HepG2 (cell line): ENCODE results near the gene TOB2. TPM values are rescaled to one million over a fixed set of nuclear protein-coding genes. Genes with fewer than 3 reads are reported as not detected.

ENCODE experiments used
- ATAC-seq: fragments of 200-7000 bp; cut with Tn5 transposase; 3 replicates; pipeline ENCODE4 v1.9.1; 2020; ENCODE audit warnings: mild to moderate bottlenecking, moderate library complexity
- Bru-seq: library from RNA; stranded (reverse); fragments of 400-500 nt; gene quantifications from one replicate; lab custom pipeline; 2021; lab: Mats Ljungman, UMichigan
- BruChase-seq, 2 experiments: library from RNA; stranded (reverse); fragments of 400-500 nt; gene quantifications; one replicate each; lab custom pipeline; 2021; lab: Mats Ljungman, UMichigan
- BruUV-seq: library from RNA; stranded (reverse); fragments of 400-500 nt; replicated peaks from 2 replicates; lab custom pipeline; 2021; lab: Mats Ljungman, UMichigan
- CTCF ChIA-PET: fragments of 300-600 bp; formaldehyde crosslinking; extraction: SDS; loops from one replicate; lab custom pipeline; 2021; ENCODE audit warnings: low total read pairs, inconsistent platforms, low intra/inter-chr PET ratio; lab: Yijun Ruan, JAX
- POLR2A ChIA-PET: fragments of 350-600 bp; sonication (Branson Sonifier 250); formaldehyde crosslinking; loops from one replicate; lab custom pipeline; 2020; ENCODE audit warnings: antibody characterized with exemption, inconsistent platforms; lab: Yijun Ruan, JAX
- DNase-seq: peaks from one replicate; pipeline ENCODE4 v3.0.0-alpha.2; 2015; ENCODE audit warnings: low spot score
- FAIRE-seq: peaks from 3 replicates; lab custom pipeline; 2011; peaks lifted over from hg19 to GRCh38; lab: Jason Lieb, UNC
- H2AFZ ChIP-seq: one replicate; pipeline ENCODE4 v1.6.1; 2011; ENCODE audit warnings: low read length, inconsistent platforms
- H3K27ac ChIP-seq: fragments of 300-600 bp; 3 replicates; pipeline ENCODE4 v1.8.0; 2011; ENCODE audit warnings: mixed run types, mild to moderate bottlenecking, mixed read lengths, low read length, inconsistent platforms; ENCODE audit not compliant: insufficient read depth; ENCODE audit errors: extremely low read length
- H3K27me3 ChIP-seq, 2 experiments: fragments of 200-600 bp in 1 of 2; 2 replicates in 1 of 2; 3 replicates in 1 of 2; pipeline versions ENCODE4 v1.6.0 to v1.8.0; 2011; ENCODE audit warnings: low read length in 2 of 2, mild to moderate bottlenecking in 2 of 2, moderate library complexity in 2 of 2, inconsistent platforms in 1 of 2; ENCODE audit not compliant: insufficient read depth in 2 of 2, control insufficient read depth in 1 of 2
- H3K36me3 ChIP-seq, 2 experiments: fragments of 200-600 bp in 1 of 2; replicated peaks in 1 of 2; 2 replicates in 1 of 2; 3 replicates in 1 of 2; pipeline versions ENCODE4 v1.5.1 to v1.8.0; 2011; ENCODE audit warnings: low read length in 2 of 2, inconsistent platforms in 1 of 2; ENCODE audit not compliant: insufficient read depth in 2 of 2, control insufficient read depth in 1 of 2
- H3K4me1 ChIP-seq: 2 replicates; pipeline ENCODE4 v1.5.1; 2012; ENCODE audit warnings: low read length, inconsistent platforms; ENCODE audit not compliant: insufficient read depth
- H3K4me2 ChIP-seq: 2 replicates; pipeline ENCODE4 v1.6.0; 2011; ENCODE audit warnings: low read depth, low read length, inconsistent platforms
- H3K4me3 ChIP-seq, 3 experiments: fragments of 200-600 bp in 1 of 3; sonication (generic), shearing (Covaris generic) in 1 of 3; replicated peaks in 1 of 3; 2 replicates each; pipeline ENCODE4 v1.5.1; 2011 to 2016; ENCODE audit warnings: low read length in 3 of 3, inconsistent platforms in 2 of 3, low read depth in 2 of 3, mild to moderate bottlenecking in 2 of 3, control low read depth in 1 of 3, mixed read lengths in 1 of 3; ENCODE audit not compliant: insufficient read depth in 1 of 3
- H3K79me2 ChIP-seq: one replicate; pipeline ENCODE4 v1.6.1; 2011; ENCODE audit warnings: low read length, inconsistent platforms; ENCODE audit not compliant: insufficient read depth
- H3K9ac ChIP-seq: 2 replicates; pipeline ENCODE4 v1.6.0; 2011; ENCODE audit warnings: mild to moderate bottlenecking, low read depth, low read length, inconsistent platforms; ENCODE audit not compliant: insufficient read depth
- H3K9me3 ChIP-seq: 2 replicates; pipeline ENCODE4 v1.5.1; 2012; ENCODE audit warnings: mild to moderate bottlenecking, low read length
- H4K20me1 ChIP-seq: 2 replicates; pipeline ENCODE4 v1.6.0; 2011; ENCODE audit warnings: inconsistent platforms, mild to moderate bottlenecking, low read length, moderate library complexity; ENCODE audit not compliant: insufficient read depth
- FOXP1 ChIP-seq, 2 experiments: fragments of 450-650 bp in 1 of 2; IDR thresholded peaks; 2 replicates each; pipeline ENCODE4 v1.6.1; 2017 to 2018; ENCODE audit warnings: antibody characterized with exemption in 1 of 2
- PRDM15 ChIP-seq: sonication (generic); formaldehyde crosslinking; IDR thresholded peaks from 2 replicates; pipeline ENCODE4 v1.4.0; 2020; ENCODE audit warnings: missing genetic modification reagents
- THYN1 ChIP-seq: sonication (generic); formaldehyde crosslinking; IDR thresholded peaks from 2 replicates; pipeline ENCODE4 v1.8.1; 2023; ENCODE audit warnings: low read depth, mild to moderate bottlenecking, moderate library complexity, missing genetic modification reagents, borderline replicate concordance
- ZBTB43 ChIP-seq: sonication (generic); formaldehyde crosslinking; conservative IDR thresholded peaks from 2 replicates; pipeline ENCODE4 v1.4.0; 2020; ENCODE audit warnings: missing genetic modification reagents
- ZBTB7B ChIP-seq: sonication (generic); formaldehyde crosslinking; IDR thresholded peaks from 2 replicates; pipeline ENCODE4 v1.4.0; 2020; ENCODE audit warnings: missing genetic modification reagents
- ZKSCAN8 ChIP-seq: IDR thresholded peaks from 2 replicates; pipeline ENCODE4 v1.6.1; 2016; ENCODE audit warnings: borderline replicate concordance, missing genetic modification reagents, missing compliant biosample characterization
- ZMAT3 ChIP-seq: sonication (generic); formaldehyde crosslinking; conservative IDR thresholded peaks from 2 replicates; pipeline ENCODE4 v1.7.0; 2021; ENCODE audit warnings: missing genetic modification reagents
- ZNF569 ChIP-seq: sonication (generic); formaldehyde crosslinking; IDR thresholded peaks from 2 replicates; pipeline ENCODE4 v1.5.0; 2020; ENCODE audit warnings: mild to moderate bottlenecking, missing genetic modification reagents, moderate library complexity, borderline replicate concordance
- ZNF761 ChIP-seq: sonication (generic); formaldehyde crosslinking; conservative IDR thresholded peaks from 2 replicates; pipeline ENCODE4 v1.4.0; 2020; ENCODE audit warnings: mild to moderate bottlenecking, missing genetic modification reagents
- WGBS: methylation state at CpG from one replicate; pipeline ENCODE4 v1.1.6; 2017; ENCODE audit warnings: low lambda C conversion rate; 5-methylcytosine and 5-hydroxymethylcytosine counted together
- in situ Hi-C: cut with HindIII; loops from 2 replicates; pipeline ENCODE4 v1.10.0; 2017; ENCODE audit warnings: low pct_unique_long_range_greater_than_20kb; ENCODE audit not compliant: extremely low pct_ligation_motif_present
- intact Hi-C: fragments of 100-400 bp; cut with micrococcal nuclease; formaldehyde crosslinking; loops from one replicate; pipeline ENCODE4 v1.10.0; 2022; ENCODE audit not compliant: unreplicated experiment
- long read RNA-seq, 2 experiments: library from RNA in 1 of 2; library from polyadenylated mRNA in 1 of 2; stranded (forward) in 1 of 2; unstranded in 1 of 2; transcript quantifications; one replicate each; pipeline ENCODE4 v2.0.0, GENCODE V29; 2019 to 2022
- polyA minus RNA-seq, 3 experiments: library from RNA; depleted of rRNA, polyadenylated mRNA; stranded (reverse); fragments of >200 nt; gene quantifications; 2 replicates each; pipeline ENCODE4 v1.2.3, GENCODE V29; 2011; ENCODE audit warnings: low replicate concordance in 1 of 3
- polyA plus RNA-seq, 8 experiments: library from polyadenylated mRNA; depleted of rRNA in 3 of 8; stranded (reverse) in 7 of 8; unstranded in 1 of 8; fragments of >200 nt; fragmentation: Illumina TruSeq in 4 of 8; extraction: Trizol in 4 of 8; gene quantifications; 2 replicates each; pipeline versions ENCODE4 v1.2.1 to v1.2.3, GENCODE V29; 2011 to 2016; ENCODE audit warnings: low read depth in 4 of 8, missing spikeins in 1 of 8, mixed read lengths in 1 of 8; ENCODE audit not compliant: insufficient read depth in 1 of 8
- total RNA-seq, 5 experiments: library from RNA; depleted of rRNA; stranded (reverse); fragments of >200 nt; fragmentation: Illumina TruSeq; extraction: Trizol; gene quantifications; 2 replicates each; pipeline ENCODE4 v1.2.3, GENCODE V29; 2016; ENCODE audit warnings: low read depth in 1 of 5

Gene TOB2
- total RNA-seq (2016; rRNA removed; fragmentation: Illumina TruSeq; extraction: Trizol): 13.7 and 16.7 TPM in 2 replicates
- 2.7 and 2.9 TPM in 2 replicates for total RNA-seq (2016; cell fraction: cytosol; rRNA removed; fragmentation: Illumina TruSeq; extraction: Trizol; ENCODE audit: low read depth)
- 14.1 and 14.3 TPM in 2 replicates for total RNA-seq (2016; cell fraction: insoluble cytoplasmic fraction; rRNA removed; fragmentation: Illumina TruSeq; extraction: Trizol)
- total RNA-seq (2016; cell fraction: membrane; rRNA removed; fragmentation: Illumina TruSeq; extraction: Trizol): 14.6 and 15.0 TPM in 2 replicates
- total RNA-seq (2016; cell fraction: nucleus; rRNA removed; fragmentation: Illumina TruSeq; extraction: Trizol): 14.9 and 16.2 TPM in 2 replicates
- 12.2 and 14.3 TPM in 2 replicates for polyA plus RNA-seq (2011; rRNA removed)
- polyA plus RNA-seq (2011; cell fraction: cytosol; rRNA removed): 9.6 and 10.9 TPM in 2 replicates
- polyA plus RNA-seq (2011; cell fraction: nucleus; rRNA removed): 20.7 and 21.6 TPM in 2 replicates
- 12.6 and 16.8 TPM in 2 replicates for polyA plus RNA-seq (2012)
- 2.0 TPM in 2 replicates for polyA plus RNA-seq (2016; cell fraction: cytosol; fragmentation: Illumina TruSeq; extraction: Trizol; ENCODE audit: low read depth)
- 19.1 and 21.8 TPM in 2 replicates for polyA plus RNA-seq (2016; cell fraction: insoluble cytoplasmic fraction; fragmentation: Illumina TruSeq; extraction: Trizol; ENCODE audit: low read depth)
- 8.7 and 9.6 TPM in 2 replicates for polyA plus RNA-seq (2016; cell fraction: membrane; fragmentation: Illumina TruSeq; extraction: Trizol; ENCODE audit: low read depth)
- 31.0 and 32.7 TPM in 2 replicates for polyA plus RNA-seq (2016; cell fraction: nucleus; fragmentation: Illumina TruSeq; extraction: Trizol; ENCODE audit: insufficient read depth, low read depth)
- polyA minus RNA-seq (2011; rRNA and poly(A)+ RNA removed; ENCODE audit: low replicate concordance): 15.4 and 25.4 TPM in 2 replicates
- polyA minus RNA-seq (2011; cell fraction: cytosol; rRNA and poly(A)+ RNA removed): 14.9 TPM in 2 replicates
- polyA minus RNA-seq (2011; cell fraction: nucleus; rRNA and poly(A)+ RNA removed): 8.5 and 10.2 TPM in 2 replicates
- percentile 88 among the genes with signal in this experiment for Bru-seq, nascent RNA
- BruChase-seq, experiment 1, labeled RNA remaining after a 6-hour chase: percentile 90 among the genes with signal in this experiment
- percentile 96 among the genes with signal in this experiment for BruChase-seq, experiment 2, labeled RNA remaining after a 2-hour chase
- long read RNA-seq, experiment 1, full-length matches to known transcripts: 6 of 13 reads
- long read RNA-seq, experiment 1, partial matches to known transcripts: 0 of 13 reads
- long read RNA-seq, experiment 1, other reads (novel, unspliced or antisense): 7 of 13 reads
- long read RNA-seq, experiment 2, full-length matches to known transcripts: 7 of 78 reads
- long read RNA-seq, experiment 2, partial matches to known transcripts: 0 of 78 reads
- long read RNA-seq, experiment 2, other reads (novel, unspliced or antisense): 71 of 78 reads

- H3K36me3 ChIP-seq: peaks cover 4 to 9% of the 10 kb centered on the region in 2 experiments; a peak in 3 of 5 replicates
- ChIA-PET CTCF (no interaction called here), POLR2A (interaction anchor here (0.6 to 5.2 kb wide), 31 partner anchors 11 to 174 kb away, joined by 3 to 122 read pairs (median 5); partner anchors contain the start of genes ACO2, PHF5A, PMM1 and RANGAP1)
- H3K79me2 ChIP-seq: peaks cover 51% of the 10 kb centered on the region
- no peaks in the 10 kb centered on the region for H3K9me3 ChIP-seq
- intact Hi-C loops: loop anchor here (10.0 kb wide), 1 partner anchor 162 kb away; the partner anchor contains the start of gene RANGAP1
- peaks cover 27% of the 10 kb centered on the region for H3K4me1 ChIP-seq
- H3K9ac ChIP-seq: peak within 1 kb of the TSS; percentile 99
- peaks cover 9% of the 10 kb centered on the region for H4K20me1 ChIP-seq
- no peaks in the 10 kb centered on the region; a peak in 1 of 5 replicates for H3K27me3 ChIP-seq
- FAIRE-seq (no peak), ATAC-seq (peak; percentile 47), DNase-seq (peak; percentile 86)
- peak within 1 kb of the TSS; percentile 93 for H3K4me2 ChIP-seq
- WGBS: under 1% methylated on average over 41 of the region's 85 CpGs
- H2AFZ ChIP-seq: no peak within 1 kb of the TSS
- in situ Hi-C loops: no loop called here
- BruUV-seq: TSS peak; percentile 60
- peak within 1 kb of the TSS; percentile 100 for H3K27ac ChIP-seq
- H3K4me3 ChIP-seq: peak within 1 kb of the TSS; percentile 89 to 97 (median 90)
- no peak for TF ChIP-seq THYN1
- TF ChIP-seq ZNF569 (CRISPR knock-in tag): no peak
- TF ChIP-seq ZMAT3 (CRISPR knock-in tag): peak; percentile 75; the same call in 1 of the 2 replicates
- no peak; the same call in 1 of the 2 replicates for TF ChIP-seq FOXP1 (IDR thresholded peaks at IDR 0.05)
- peak; percentile 59 for TF ChIP-seq FOXP1 (CRISPR knock-in tag; IDR thresholded peaks at IDR 0.05)
- TF ChIP-seq PRDM15 (CRISPR knock-in tag): peak; percentile 62; the same call in 1 of the 2 replicates
- no peak; the same call in none of the 2 replicates for TF ChIP-seq ZKSCAN8
- TF ChIP-seq ZNF761 (CRISPR knock-in tag): peak; percentile 94
- TF ChIP-seq ZBTB7B: peak; percentile 95
- TF ChIP-seq ZBTB43 (CRISPR knock-in tag): peak; percentile 85; the same call in 1 of the 2 replicates
Observed at GRCh38 chr22:41446639-41447434, at the start of gene TOB2. Gene TOB2 (minus strand): TSS chr22:41446801. CDS start chr22:41437345, 9,456 bp downstream.
